ENCODE data around the gene TRAM2. TPM values are rescaled to one million over a fixed set of nuclear protein-coding genes. Genes with fewer than 3 reads are reported as not detected.
A peak's percentile ranks its signal among the peaks of the same experiment; 100 is the strongest.

Gene TRAM2
- polyA plus RNA-seq, 4 donors, result 2.7 to 66.0 (median 8.5) TPM

GRCh38 chr6:52539607-52540006 is 37.3 kb downstream of the TRAM2 start:
- peaks cover 0 to 30% (median 2%) of the 10 kb centered on the region in 3 donors for H3K36me3 ChIP-seq (ENCODE audit: control insufficient read depth in 3 of 3, insufficient read depth in 2 of 3, low read depth in 1 of 3, low read length in 3 of 3)
- H3K27me3 ChIP-seq (ENCODE audit: control insufficient read depth in 3 of 3, insufficient read depth in 3 of 3, low read length in 3 of 3), result no peaks in the 10 kb centered on the region
- FAIRE-seq (no peak), DNase-seq (no peak)
- H3K4me1 ChIP-seq (ENCODE audit: control insufficient read depth in 3 of 3, insufficient read depth in 2 of 3, low read depth in 1 of 3, low read length in 2 of 3), result peaks cover 0 to 14% (median 4%) of the 10 kb centered on the region in 3 donors
- no peak overlapping the region for H3K4me3 ChIP-seq (ENCODE audit: low read depth in 1 of 3, low read length in 3 of 3)
- 84 to 92% (median 87%) methylated on average over 6 of the region's 6 CpGs for WGBS, 3 donors
- H3K27ac ChIP-seq (ENCODE audit: low read depth in 1 of 3, low read length in 2 of 3), result no peak overlapping the region
- no peaks in the 10 kb centered on the region for H3K9me3 ChIP-seq (ENCODE audit: control insufficient read depth in 2 of 2, insufficient read depth in 1 of 2, low read depth in 1 of 2, low read length in 1 of 2)

GRCh38 chr6:52538901-52539354 is 37.9 kb downstream of the TRAM2 start:
- H3K4me3 ChIP-seq (ENCODE audit: low read depth in 1 of 3, low read length in 3 of 3), result no peak overlapping the region
- peaks cover 0 to 32% (median 2%) of the 10 kb centered on the region in 3 donors for H3K36me3 ChIP-seq (ENCODE audit: control insufficient read depth in 3 of 3, insufficient read depth in 2 of 3, low read depth in 1 of 3, low read length in 3 of 3)
- DNase-seq (no peak), FAIRE-seq (no peak)
- peaks cover 0 to 12% (median 3%) of the 10 kb centered on the region in 3 donors for H3K4me1 ChIP-seq (ENCODE audit: control insufficient read depth in 3 of 3, insufficient read depth in 2 of 3, low read depth in 1 of 3, low read length in 2 of 3)
- H3K27me3 ChIP-seq (ENCODE audit: control insufficient read depth in 3 of 3, insufficient read depth in 3 of 3, low read length in 3 of 3), result no peaks in the 10 kb centered on the region
- H3K9me3 ChIP-seq (ENCODE audit: control insufficient read depth in 2 of 2, insufficient read depth in 1 of 2, low read depth in 1 of 2, low read length in 1 of 2), result no peaks in the 10 kb centered on the region
- 87 to 97% (median 88%) methylated on average over 5 of the region's 5 CpGs for WGBS, 3 donors
- no peak overlapping the region for H3K27ac ChIP-seq (ENCODE audit: low read depth in 1 of 3, low read length in 2 of 3)

- Histone ChIP-seq H3K9me3 (ENCODE audit: control insufficient read depth in 2 of 2, insufficient read depth in 1 of 2, low read depth in 1 of 2, low read length in 1 of 2) (no peaks in the 10 kb centered on the region), H3K27ac (ENCODE audit: low read depth in 1 of 3, low read length in 2 of 3) (peak overlapping the region in 1 of 3 donors; percentile 43), H3K36me3 (ENCODE audit: control insufficient read depth in 3 of 3, insufficient read depth in 2 of 3, low read depth in 1 of 3, low read length in 3 of 3) (peaks cover 0 to 36% (median 2%) of the 10 kb centered on the region in 3 donors), H3K27me3 (ENCODE audit: control insufficient read depth in 3 of 3, insufficient read depth in 3 of 3, low read length in 3 of 3) (no peaks in the 10 kb centered on the region), H3K4me3 (ENCODE audit: low read depth in 1 of 3, low read length in 3 of 3) (no peak overlapping the region), H3K4me1 (ENCODE audit: control insufficient read depth in 3 of 3, insufficient read depth in 2 of 3, low read depth in 1 of 3, low read length in 2 of 3) (peaks cover 0 to 10% (median 0%) of the 10 kb centered on the region in 3 donors)
- FAIRE-seq, result no peak
- WGBS, 3 donors, result 96 to 98% (median 97%) methylated on average over 5 of the region's 5 CpGs
- DNase-seq, result no peak
Measured at GRCh38 chr6:52538252-52538900, 38.5 kb downstream of the TRAM2 start.

DNA sequence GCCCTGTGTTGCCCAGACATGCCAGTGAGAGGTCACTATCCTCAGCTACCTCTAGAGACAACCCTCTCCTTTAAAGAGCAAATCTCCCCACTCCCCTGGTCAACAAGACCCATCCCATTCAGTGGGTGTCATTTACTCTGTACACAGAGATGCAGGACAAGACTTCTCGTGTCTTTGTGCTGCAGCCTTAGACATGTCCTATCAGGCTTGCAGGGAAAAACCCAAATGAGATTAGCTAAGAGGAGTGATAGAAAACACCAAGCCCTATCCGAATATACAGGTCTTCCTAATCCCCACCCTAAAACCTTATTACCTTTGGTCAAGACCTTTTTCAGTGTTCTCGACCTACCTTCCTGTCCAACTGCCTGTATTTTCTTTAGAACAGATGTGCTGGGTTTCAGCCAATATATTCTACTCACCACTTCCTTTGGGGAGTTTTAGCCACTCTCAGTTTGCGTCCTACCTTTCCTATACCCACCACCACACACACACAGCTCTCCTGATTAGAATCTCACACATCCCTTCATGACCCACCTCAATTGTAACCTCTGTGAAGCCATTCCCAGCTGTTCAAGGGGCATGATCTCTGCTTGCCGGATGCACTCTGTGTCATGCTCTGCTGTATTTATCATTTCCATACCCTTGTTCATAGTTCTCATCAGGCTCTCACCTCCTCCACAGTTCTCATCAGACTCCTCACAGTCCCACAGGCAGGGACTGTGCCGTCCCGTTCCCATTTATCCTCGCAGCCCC is 39.7 kb downstream of the TRAM2 start:
- H3K27ac ChIP-seq (ENCODE audit: low read depth in 1 of 3, low read length in 2 of 3), result peak overlapping the region in 1 of 3 donors; percentile 43
- FAIRE-seq, result no peak

DNA sequence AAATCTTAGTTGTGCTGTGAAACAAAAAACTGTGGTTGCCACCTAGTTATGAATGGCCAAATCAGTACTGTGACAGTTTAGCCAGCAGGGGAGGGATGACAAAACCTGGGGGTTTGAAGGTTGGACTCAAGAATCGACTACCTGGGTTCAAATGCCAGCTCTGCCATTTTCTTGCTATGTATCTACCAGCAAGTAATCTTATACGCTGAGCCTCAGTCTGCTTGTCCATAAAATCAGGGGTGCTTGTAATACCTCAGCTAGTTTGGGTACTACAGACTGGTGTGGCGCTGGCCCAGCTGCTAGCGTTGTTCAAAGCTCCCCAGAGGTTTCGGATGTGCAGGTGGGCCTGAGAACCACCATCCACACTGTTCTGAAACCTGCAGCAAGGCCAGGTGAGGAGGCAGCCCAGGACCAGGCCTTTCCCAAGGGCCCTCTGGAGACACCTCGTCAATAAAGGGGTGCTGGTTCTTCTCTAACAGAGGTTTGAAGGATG is 40.4 kb downstream of the TRAM2 start:
- Histone ChIP-seq H3K4me3 (ENCODE audit: low read depth in 1 of 3, low read length in 3 of 3) (no peak overlapping the region), H3K4me1 (ENCODE audit: control insufficient read depth in 3 of 3, insufficient read depth in 2 of 3, low read depth in 1 of 3, low read length in 2 of 3) (peaks cover 0 to 10% (median 0%) of the 10 kb centered on the region in 3 donors), H3K27ac (ENCODE audit: low read depth in 1 of 3, low read length in 2 of 3) (peak overlapping the region in 1 of 3 donors; percentile 32), H3K9me3 (ENCODE audit: control insufficient read depth in 2 of 2, insufficient read depth in 1 of 2, low read depth in 1 of 2, low read length in 1 of 2) (no peaks in the 10 kb centered on the region), H3K36me3 (ENCODE audit: control insufficient read depth in 3 of 3, insufficient read depth in 2 of 3, low read depth in 1 of 3, low read length in 3 of 3) (peaks cover 1 to 40% (median 2%) of the 10 kb centered on the region in 3 donors), H3K27me3 (ENCODE audit: control insufficient read depth in 3 of 3, insufficient read depth in 3 of 3, low read length in 3 of 3) (no peaks in the 10 kb centered on the region)
- FAIRE-seq, result no peak
- 88 to 93% (median 93%) methylated on average over 6 of the region's 6 CpGs for WGBS, 3 donors
- DNase-seq, result no peak

More for the DNA sequence above, 39.7 kb downstream of the TRAM2 start:
- H3K36me3 ChIP-seq (ENCODE audit: control insufficient read depth in 3 of 3, insufficient read depth in 2 of 3, low read depth in 1 of 3, low read length in 3 of 3), result peaks cover 1 to 39% (median 2%) of the 10 kb centered on the region in 3 donors
- no peak overlapping the region for H3K4me3 ChIP-seq (ENCODE audit: low read depth in 1 of 3, low read length in 3 of 3)
- 69 to 83% (median 79%) methylated on average over 8 of the region's 8 CpGs for WGBS, 3 donors
- H3K27me3 ChIP-seq (ENCODE audit: control insufficient read depth in 3 of 3, insufficient read depth in 3 of 3, low read length in 3 of 3), result no peaks in the 10 kb centered on the region
- no peak for DNase-seq
- no peaks in the 10 kb centered on the region for H3K9me3 ChIP-seq (ENCODE audit: control insufficient read depth in 2 of 2, insufficient read depth in 1 of 2, low read depth in 1 of 2, low read length in 1 of 2)
- peaks cover 0 to 10% (median 0%) of the 10 kb centered on the region in 3 donors for H3K4me1 ChIP-seq (ENCODE audit: control insufficient read depth in 3 of 3, insufficient read depth in 2 of 3, low read depth in 1 of 3, low read length in 2 of 3)

DNA sequence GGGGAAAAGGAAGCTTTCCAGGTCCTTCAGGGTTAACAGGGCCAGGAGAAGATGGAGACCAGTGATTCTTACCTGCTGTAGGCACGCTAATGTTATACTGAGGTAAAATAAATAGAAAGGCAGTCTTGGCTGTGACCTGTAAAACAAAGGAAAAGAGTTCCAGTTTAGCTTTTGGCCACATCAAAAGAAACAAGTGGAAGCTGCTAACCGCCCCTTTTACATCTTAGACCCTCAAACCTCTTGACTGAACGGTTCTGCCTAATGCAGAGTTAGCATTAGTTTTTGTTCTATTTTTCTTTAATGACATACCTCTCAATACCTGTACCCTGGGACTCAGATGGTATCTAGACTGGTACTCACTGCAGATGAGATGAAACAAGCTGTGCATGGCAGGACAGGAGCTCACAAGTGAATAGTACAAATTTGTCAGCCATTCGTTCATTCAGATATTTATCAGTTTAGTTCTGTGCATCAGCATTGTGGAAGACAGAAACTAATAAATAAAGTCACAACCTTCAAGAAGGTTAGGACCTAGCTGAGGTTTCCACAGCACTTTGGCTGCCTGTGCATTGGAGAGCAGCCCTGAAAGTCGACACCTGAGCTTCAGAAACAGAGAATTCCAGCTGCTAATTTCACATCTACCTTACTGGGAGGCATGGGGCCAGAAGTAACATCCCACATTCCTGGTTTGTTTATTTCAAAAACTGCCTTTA is 41.0 kb downstream of the TRAM2 start:
- Histone ChIP-seq H3K9me3 (ENCODE audit: control insufficient read depth in 2 of 2, insufficient read depth in 1 of 2, low read depth in 1 of 2, low read length in 1 of 2) (no peaks in the 10 kb centered on the region), H3K4me1 (ENCODE audit: control insufficient read depth in 3 of 3, insufficient read depth in 2 of 3, low read depth in 1 of 3, low read length in 2 of 3) (peaks cover 0 to 10% (median 0%) of the 10 kb centered on the region in 3 donors), H3K4me3 (ENCODE audit: low read depth in 1 of 3, low read length in 3 of 3) (no peak overlapping the region), H3K36me3 (ENCODE audit: control insufficient read depth in 3 of 3, insufficient read depth in 2 of 3, low read depth in 1 of 3, low read length in 3 of 3) (peaks cover 1 to 41% (median 2%) of the 10 kb centered on the region in 3 donors), H3K27me3 (ENCODE audit: control insufficient read depth in 3 of 3, insufficient read depth in 3 of 3, low read length in 3 of 3) (no peaks in the 10 kb centered on the region), H3K27ac (ENCODE audit: low read depth in 1 of 3, low read length in 2 of 3) (peak overlapping the region in 1 of 3 donors; percentile 32)
- FAIRE-seq, result no peak
- no peak for DNase-seq
- WGBS, 3 donors, result 71 to 86% (median 78%) methylated on average over 5 of the region's 5 CpGs

- FAIRE-seq (no peak), DNase-seq (no peak)
- no peaks in the 10 kb centered on the region for H3K9me3 ChIP-seq (ENCODE audit: control insufficient read depth in 2 of 2, insufficient read depth in 1 of 2, low read depth in 1 of 2, low read length in 1 of 2)
- WGBS, 3 donors, result 68 to 78% (median 71%) methylated on average over 3 of the region's 3 CpGs
- peaks cover 0 to 10% (median 0%) of the 10 kb centered on the region in 3 donors for H3K4me1 ChIP-seq (ENCODE audit: control insufficient read depth in 3 of 3, insufficient read depth in 2 of 3, low read depth in 1 of 3, low read length in 2 of 3)
- peak overlapping the region in 1 of 3 donors; percentile 11 for H3K27ac ChIP-seq (ENCODE audit: low read depth in 1 of 3, low read length in 2 of 3)
- no peaks in the 10 kb centered on the region for H3K27me3 ChIP-seq (ENCODE audit: control insufficient read depth in 3 of 3, insufficient read depth in 3 of 3, low read length in 3 of 3)
- H3K36me3 ChIP-seq (ENCODE audit: control insufficient read depth in 3 of 3, insufficient read depth in 2 of 3, low read depth in 1 of 3, low read length in 3 of 3), result peaks cover 1 to 44% (median 2%) of the 10 kb centered on the region in 3 donors
- no peak overlapping the region for H3K4me3 ChIP-seq (ENCODE audit: low read depth in 1 of 3, low read length in 3 of 3)
Measured at GRCh38 chr6:52534966-52535390, 41.9 kb downstream of the TRAM2 start.

GRCh38 chr6:52534363-52534762 is 42.5 kb downstream of the TRAM2 start:
- FAIRE-seq, result no peak
- Histone ChIP-seq H3K27me3 (ENCODE audit: control insufficient read depth in 3 of 3, insufficient read depth in 3 of 3, low read length in 3 of 3) (no peaks in the 10 kb centered on the region), H3K4me3 (ENCODE audit: low read depth in 1 of 3, low read length in 3 of 3) (no peak overlapping the region), H3K4me1 (ENCODE audit: control insufficient read depth in 3 of 3, insufficient read depth in 2 of 3, low read depth in 1 of 3, low read length in 2 of 3) (peaks cover 0 to 10% (median 0%) of the 10 kb centered on the region in 3 donors), H3K9me3 (ENCODE audit: control insufficient read depth in 2 of 2, insufficient read depth in 1 of 2, low read depth in 1 of 2, low read length in 1 of 2) (no peaks in the 10 kb centered on the region), H3K36me3 (ENCODE audit: control insufficient read depth in 3 of 3, insufficient read depth in 2 of 3, low read depth in 1 of 3, low read length in 3 of 3) (peaks cover 1 to 45% (median 2%) of the 10 kb centered on the region in 3 donors), H3K27ac (ENCODE audit: low read depth in 1 of 3, low read length in 2 of 3) (no peak overlapping the region)
- no peak for DNase-seq
- 98 to 100% (median 99%) methylated on average over 5 of the region's 5 CpGs for WGBS, 3 donors
